ENCODE results near the gene PERP. TPM values are rescaled to one million over a fixed set of nuclear protein-coding genes. Genes with fewer than 3 reads are reported as not detected.

Gene PERP
- total and polyA plus RNA-seq, 11 donors = 41.0 to 73.4 (median 53.6) TPM

DNA sequence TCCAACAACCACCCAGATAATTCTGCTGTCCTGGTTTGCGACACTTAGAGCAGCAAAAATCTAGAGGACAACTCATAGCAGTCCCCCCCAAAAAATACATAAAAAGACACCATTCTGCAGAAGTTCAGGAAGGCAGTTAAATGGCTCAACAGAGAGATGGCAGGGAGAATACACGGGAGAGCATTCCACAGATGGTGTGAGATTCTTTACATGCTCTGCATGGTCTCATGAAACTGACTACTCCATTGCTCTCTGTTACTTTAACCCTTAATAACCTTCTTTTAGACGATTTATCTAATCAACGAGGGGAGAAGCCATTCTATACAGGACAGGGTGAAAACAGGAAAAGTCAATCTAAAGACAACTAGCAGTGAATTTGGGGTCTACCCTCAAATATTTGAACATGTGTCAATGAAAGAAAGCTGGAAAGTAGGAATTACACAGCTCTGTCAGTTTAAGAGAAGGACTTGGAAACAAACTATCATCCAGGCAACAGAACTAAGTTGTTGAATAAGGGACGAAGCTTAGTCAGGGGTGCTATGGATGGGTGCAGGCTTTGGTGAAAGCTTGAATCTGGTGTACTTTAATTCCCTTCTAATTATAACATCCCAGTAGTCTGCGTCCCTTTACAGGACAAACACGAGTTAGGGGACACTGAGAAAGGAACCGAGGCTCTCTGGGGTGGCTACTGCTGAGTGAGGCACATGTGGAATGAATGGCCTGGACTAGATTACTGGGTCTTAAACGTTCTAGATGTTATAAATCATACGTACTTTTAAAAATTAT is 5.1 kb downstream of the PERP start:
- intact Hi-C loops (cut with DNase I) = loop anchor here in 1 of 10 donors (10.0 kb wide), 1 partner anchor 397 kb away; no protein-coding TSS in a partner anchor
- WGBS, 4 donors = 34 to 41% (median 37%) methylated on average over 10 of the region's 10 CpGs
- TF ChIP-seq, protein P1, sequence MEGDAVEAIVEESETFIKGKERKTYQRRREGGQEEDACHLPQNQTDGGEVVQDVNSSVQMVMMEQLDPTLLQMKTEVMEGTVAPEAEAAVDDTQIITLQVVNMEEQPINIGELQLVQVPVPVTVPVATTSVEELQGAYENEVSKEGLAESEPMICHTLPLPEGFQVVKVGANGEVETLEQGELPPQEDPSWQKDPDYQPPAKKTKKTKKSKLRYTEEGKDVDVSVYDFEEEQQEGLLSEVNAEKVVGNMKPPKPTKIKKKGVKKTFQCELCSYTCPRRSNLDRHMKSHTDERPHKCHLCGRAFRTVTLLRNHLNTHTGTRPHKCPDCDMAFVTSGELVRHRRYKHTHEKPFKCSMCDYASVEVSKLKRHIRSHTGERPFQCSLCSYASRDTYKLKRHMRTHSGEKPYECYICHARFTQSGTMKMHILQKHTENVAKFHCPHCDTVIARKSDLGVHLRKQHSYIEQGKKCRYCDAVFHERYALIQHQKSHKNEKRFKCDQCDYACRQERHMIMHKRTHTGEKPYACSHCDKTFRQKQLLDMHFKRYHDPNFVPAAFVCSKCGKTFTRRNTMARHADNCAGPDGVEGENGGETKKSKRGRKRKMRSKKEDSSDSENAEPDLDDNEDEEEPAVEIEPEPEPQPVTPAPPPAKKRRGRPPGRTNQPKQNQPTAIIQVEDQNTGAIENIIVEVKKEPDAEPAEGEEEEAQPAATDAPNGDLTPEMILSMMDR (IDR thresholded peaks at IDR 0.05) = no peak
- no peak for TF ChIP-seq POLR2A (IDR thresholded peaks at IDR 0.05)
- peaks cover 0 to 30% (median 4%) of the 10 kb centered on the region in 9 donors for H3K27me3 ChIP-seq
- peak; percentile 38 to 81 (median 64) for ATAC-seq
- H3K27ac ChIP-seq = peak overlapping the region in 11 of 12 donors; percentile 27 to 88 (median 59)
- peaks cover 0 to 9% (median 4%) of the 10 kb centered on the region in 12 donors for H3K4me1 ChIP-seq
- DNase-seq = no peak
- H3K36me3 ChIP-seq = no peaks in the 10 kb centered on the region
- peak overlapping the region in 8 of 12 donors; percentile 27 to 47 (median 32) for H3K4me3 ChIP-seq
- peaks cover 0 to 9% (median 0%) of the 10 kb centered on the region in 12 donors for H3K9me3 ChIP-seq

DNA sequence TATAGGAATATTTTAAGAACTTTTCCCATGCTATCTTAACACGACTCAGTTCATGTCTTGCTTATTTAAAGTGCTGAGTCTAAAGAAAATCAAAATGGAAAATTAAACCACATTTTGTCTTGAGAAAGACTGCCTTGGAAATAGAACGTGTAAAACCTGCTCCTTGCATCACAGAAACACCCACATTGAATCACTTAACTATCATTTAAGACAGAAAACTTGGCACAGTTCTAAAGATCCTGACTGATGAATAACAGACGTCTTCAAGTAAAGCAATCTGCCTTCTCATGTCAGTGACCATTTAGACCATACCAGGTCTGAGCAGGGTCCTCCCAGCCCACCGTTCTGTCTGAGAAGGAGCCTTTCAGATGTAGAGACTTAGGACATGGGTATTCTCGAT is 7.4 kb downstream of the PERP start:
- H3K4me3 ChIP-seq = no peak overlapping the region
- no peak for ATAC-seq
- peaks cover 0 to 16% (median 0%) of the 10 kb centered on the region in 9 donors for H3K36me3 ChIP-seq
- peaks cover 0 to 8% (median 0%) of the 10 kb centered on the region in 9 donors for H3K27me3 ChIP-seq
- WGBS, 4 donors = 33 to 42% (median 35%) methylated on average over 5 of the region's 5 CpGs
- TF ChIP-seq, protein P1 (IDR thresholded peaks at IDR 0.05) = no peak
- TF ChIP-seq POLR2A (IDR thresholded peaks at IDR 0.05) = no peak
- no peak overlapping the region for H3K27ac ChIP-seq
- peaks cover 0 to 7% (median 0%) of the 10 kb centered on the region in 12 donors for H3K4me1 ChIP-seq
- peaks cover 0 to 9% (median 0%) of the 10 kb centered on the region in 12 donors for H3K9me3 ChIP-seq
- DNase-seq = no peak
- intact Hi-C loops (cut with DNase I) = loop anchor here in 1 of 10 donors (10.0 kb wide), 1 partner anchor 395 kb away; no protein-coding TSS in a partner anchor

DNA sequence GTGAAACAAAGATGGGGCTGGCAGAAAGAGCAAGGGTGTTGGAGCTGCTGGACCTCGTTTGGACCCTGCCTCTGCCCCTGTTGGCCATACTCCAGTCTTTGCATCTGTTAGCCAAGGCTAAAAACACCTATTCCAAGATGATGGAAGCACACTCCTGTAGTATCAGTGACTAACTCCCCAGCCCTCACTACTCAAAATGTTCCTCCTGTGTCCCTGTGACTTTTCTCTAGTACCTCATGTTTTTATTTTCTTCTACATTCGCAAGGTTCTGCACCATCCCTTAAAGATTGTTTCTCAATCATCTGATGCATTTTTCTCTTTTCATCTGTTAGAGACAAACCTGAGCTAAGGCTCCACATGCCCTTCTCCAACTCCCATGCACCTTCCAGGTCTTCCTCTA is 8.9 kb downstream of the PERP start:
- intact Hi-C loops (cut with DNase I) = no loop called here
- H3K36me3 ChIP-seq = peaks cover 0 to 30% (median 0%) of the 10 kb centered on the region in 9 donors
- H3K27me3 ChIP-seq = no peaks in the 10 kb centered on the region
- H3K4me1 ChIP-seq = peaks cover 0 to 4% (median 0%) of the 10 kb centered on the region in 12 donors
- peaks cover 0 to 9% (median 0%) of the 10 kb centered on the region in 12 donors for H3K9me3 ChIP-seq
- WGBS, 4 donors = 66 to 76% (median 74%) methylated on average over 2 of the region's 2 CpGs
- TF ChIP-seq, protein P1 (IDR thresholded peaks at IDR 0.05) = no peak
- no peak for TF ChIP-seq POLR2A (IDR thresholded peaks at IDR 0.05)
- ATAC-seq (no peak), DNase-seq (no peak)
- no peak overlapping the region for H3K27ac ChIP-seq
- no peak overlapping the region for H3K4me3 ChIP-seq

DNA sequence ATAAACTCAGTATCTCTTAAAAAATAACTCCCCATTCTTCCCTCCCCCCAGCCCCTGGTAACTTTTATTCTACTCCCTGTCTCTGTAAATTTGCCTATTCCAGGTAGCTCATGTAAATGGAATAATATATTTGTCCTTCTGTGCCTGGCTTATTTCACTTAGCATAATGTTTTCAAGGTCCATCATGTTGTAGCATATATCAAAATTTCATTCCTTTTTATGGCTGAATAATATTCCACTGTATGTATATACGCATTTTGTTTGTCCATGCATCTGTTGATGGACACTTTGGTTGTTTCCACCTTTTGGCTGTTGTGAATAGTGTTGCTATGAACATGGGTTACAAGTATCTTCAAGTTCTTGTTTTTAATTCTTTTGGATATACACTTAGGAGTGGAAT is 13.0 kb downstream of the PERP start:
- 94 to 96% (median 94%) methylated on average over 1 of the region's 1 CpG for WGBS, 4 donors
- Histone ChIP-seq H3K4me3 (no peak overlapping the region), H3K9me3 (peaks cover 0 to 9% (median 0%) of the 10 kb centered on the region in 12 donors), H3K36me3 (peaks cover 0 to 67% (median 0%) of the 10 kb centered on the region in 9 donors), H3K27ac (no peak overlapping the region), H3K27me3 (no peaks in the 10 kb centered on the region), H3K4me1 (no peaks in the 10 kb centered on the region)
- no peak for TF ChIP-seq POLR2A (IDR thresholded peaks at IDR 0.05)
- TF ChIP-seq, protein P1 (IDR thresholded peaks at IDR 0.05) = no peak
- intact Hi-C loops (cut with DNase I) = no loop called here
- ATAC-seq = no peak
- DNase-seq = no peak
